ENCODE results near the gene LSM5.
"Not testable (repeated sequence)": the region's sequence is repeated elsewhere in the genome, so short reads cannot be mapped to it uniquely, and the experiment has no call there.

Gene LSM5

GRCh38 chr7:32479574-32480200 is 10.5 kb downstream of the LSM5 start:
- TF ChIP-seq CTCF (IDR thresholded peaks at IDR 0.05; ENCODE audit: low read depth, low read length, missing control alignments) = peak; percentile 87
- no peak for DNase-seq (ENCODE audit: low read depth)
- no peak overlapping the region for H3K4me3 ChIP-seq (ENCODE audit: low read depth, low read length)

GRCh38 chr7:32477649-32477980 is 12.6 kb downstream of the LSM5 start:
- no peak for DNase-seq (ENCODE audit: low read depth)

GRCh38 chr7:32476816-32477648 is 13.1 kb downstream of the LSM5 start:
- DNase-seq (ENCODE audit: low read depth) = no peak
- H3K4me3 ChIP-seq (ENCODE audit: low read depth, low read length) = no peak overlapping the region
- TF ChIP-seq CTCF (IDR thresholded peaks at IDR 0.05; ENCODE audit: low read depth, low read length, missing control alignments) = no peak

More at GRCh38 chr7:32477649-32477980, 12.6 kb downstream of the LSM5 start:
- H3K4me3 ChIP-seq (ENCODE audit: low read depth, low read length) = no peak overlapping the region
- no peak for TF ChIP-seq CTCF (IDR thresholded peaks at IDR 0.05; ENCODE audit: low read depth, low read length, missing control alignments)

- no peak overlapping the region for H3K4me3 ChIP-seq (ENCODE audit: low read depth, low read length)
- DNase-seq (ENCODE audit: low read depth) = no peak
- no peak for TF ChIP-seq CTCF (IDR thresholded peaks at IDR 0.05; ENCODE audit: low read depth, low read length, missing control alignments)
Measured at GRCh38 chr7:32474008-32474407, 16.2 kb downstream of the LSM5 start.

- no peak overlapping the region for H3K4me3 ChIP-seq (ENCODE audit: low read depth, low read length)
- no peak for TF ChIP-seq CTCF (IDR thresholded peaks at IDR 0.05; ENCODE audit: low read depth, low read length, missing control alignments)
- no peak for DNase-seq (ENCODE audit: low read depth)
Measured at GRCh38 chr7:32472015-32472414, 18.2 kb downstream of the LSM5 start.

GRCh38 chr7:32470871-32471270 is 19.3 kb downstream of the LSM5 start:
- no peak for TF ChIP-seq CTCF (IDR thresholded peaks at IDR 0.05; ENCODE audit: low read depth, low read length, missing control alignments)
- no peak overlapping the region for H3K4me3 ChIP-seq (ENCODE audit: low read depth, low read length)
- no peak for DNase-seq (ENCODE audit: low read depth)

GRCh38 chr7:32470004-32470403 is 20.2 kb downstream of the LSM5 start:
- DNase-seq (ENCODE audit: low read depth); H3K4me3 ChIP-seq (ENCODE audit: low read depth, low read length): not testable (repeated sequence)

- H3K4me3 ChIP-seq (ENCODE audit: low read depth, low read length); DNase-seq (ENCODE audit: low read depth): not testable (repeated sequence)
Measured at GRCh38 chr7:32464641-32465416, 25.4 kb downstream of the LSM5 start.

All from GM12864 (cell line).